ENCODE data around the gene ZNF428.

DNA sequence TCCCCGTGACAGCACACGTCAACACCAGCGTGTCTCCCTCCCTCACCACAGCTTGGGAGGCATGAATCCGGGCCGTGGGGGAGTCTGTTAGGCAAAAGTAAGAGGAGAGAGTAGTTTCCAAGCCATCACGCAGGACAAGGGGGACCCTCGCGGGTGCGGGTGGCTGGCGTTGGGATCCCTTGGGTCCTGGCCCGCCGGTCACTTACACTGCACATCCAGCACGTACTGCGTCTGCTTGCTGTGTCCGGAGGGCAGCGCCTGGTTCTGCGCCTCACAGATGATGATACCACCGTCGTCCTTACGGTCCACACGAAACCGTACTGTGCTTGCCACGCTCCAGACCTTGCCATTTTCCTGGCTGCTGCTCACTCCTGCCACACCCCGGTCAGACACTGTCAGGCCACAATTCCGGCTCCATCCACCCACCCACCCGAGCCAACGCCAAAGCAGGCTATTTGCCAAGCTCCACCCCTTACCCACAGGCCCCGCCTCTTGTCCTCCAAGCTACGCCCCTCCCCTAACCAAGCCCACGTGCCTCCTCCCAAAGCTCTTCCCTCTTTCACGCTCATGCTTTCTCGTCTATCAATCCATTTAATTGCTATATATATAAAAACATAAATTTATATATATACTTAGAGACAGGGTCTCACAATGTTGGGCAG lies 6.6 kb upstream of the ZNF428 start:
- TF ChIP-seq EP300 (IDR thresholded peaks at IDR 0.05), result no peak
- TF ChIP-seq, protein P1, sequence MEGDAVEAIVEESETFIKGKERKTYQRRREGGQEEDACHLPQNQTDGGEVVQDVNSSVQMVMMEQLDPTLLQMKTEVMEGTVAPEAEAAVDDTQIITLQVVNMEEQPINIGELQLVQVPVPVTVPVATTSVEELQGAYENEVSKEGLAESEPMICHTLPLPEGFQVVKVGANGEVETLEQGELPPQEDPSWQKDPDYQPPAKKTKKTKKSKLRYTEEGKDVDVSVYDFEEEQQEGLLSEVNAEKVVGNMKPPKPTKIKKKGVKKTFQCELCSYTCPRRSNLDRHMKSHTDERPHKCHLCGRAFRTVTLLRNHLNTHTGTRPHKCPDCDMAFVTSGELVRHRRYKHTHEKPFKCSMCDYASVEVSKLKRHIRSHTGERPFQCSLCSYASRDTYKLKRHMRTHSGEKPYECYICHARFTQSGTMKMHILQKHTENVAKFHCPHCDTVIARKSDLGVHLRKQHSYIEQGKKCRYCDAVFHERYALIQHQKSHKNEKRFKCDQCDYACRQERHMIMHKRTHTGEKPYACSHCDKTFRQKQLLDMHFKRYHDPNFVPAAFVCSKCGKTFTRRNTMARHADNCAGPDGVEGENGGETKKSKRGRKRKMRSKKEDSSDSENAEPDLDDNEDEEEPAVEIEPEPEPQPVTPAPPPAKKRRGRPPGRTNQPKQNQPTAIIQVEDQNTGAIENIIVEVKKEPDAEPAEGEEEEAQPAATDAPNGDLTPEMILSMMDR (IDR thresholded peaks at IDR 0.05), result no peak

Data from ovary (tissue), 3 donors.